ENCODE measurements around the gene WNT5B. TPM values are rescaled to one million over a fixed set of nuclear protein-coding genes. Genes with fewer than 3 reads are reported as not detected.

WNT5B gene
- total RNA-seq, 2 donors from 2014 or later, result 0.47 TPM; not detected in 1

- no peak overlapping the region for H3K27ac Mint-ChIP-seq
- no peak overlapping the region for H3K4me3 Mint-ChIP-seq
- H3K4me1 Mint-ChIP-seq (ENCODE audit: low read depth in 2 of 2), result peaks cover 0 to 6% of the 10 kb centered on the region in 2 donors
- no peaks in the 10 kb centered on the region for H3K36me3 Mint-ChIP-seq
- ATAC-seq (no peak), DNase-seq (ENCODE audit: low spot score) (no peak)
- H3K9me3 Mint-ChIP-seq, result no peaks in the 10 kb centered on the region
- peaks cover 7 to 9% of the 10 kb centered on the region in 2 donors for H3K27me3 Mint-ChIP-seq
Observed at GRCh38 chr12:1643043-1643442, 14.0 kb downstream of the WNT5B start.

GRCh38 chr12:1643905-1644533, 15.0 kb downstream of the WNT5B start:
- Mint-ChIP-seq H3K4me3 (no peak overlapping the region), H3K27me3 (peaks cover 7 to 12% of the 10 kb centered on the region in 2 donors), H3K27ac (no peak overlapping the region), H3K9me3 (no peaks in the 10 kb centered on the region), H3K36me3 (no peaks in the 10 kb centered on the region), H3K4me1 (ENCODE audit: low read depth in 2 of 2) (peaks cover 0 to 6% of the 10 kb centered on the region in 2 donors)
- ATAC-seq, result no peak
- DNase-seq (ENCODE audit: low spot score), result no peak

- Mint-ChIP-seq H3K36me3 (no peaks in the 10 kb centered on the region), H3K4me1 (ENCODE audit: low read depth in 2 of 2) (peaks cover 0 to 6% of the 10 kb centered on the region in 2 donors), H3K4me3 (no peak overlapping the region), H3K27me3 (peaks cover 6 to 14% of the 10 kb centered on the region in 2 donors), H3K27ac (no peak overlapping the region), H3K9me3 (no peaks in the 10 kb centered on the region)
- ATAC-seq (no peak), DNase-seq (ENCODE audit: low spot score) (no peak)
Observed at GRCh38 chr12:1644534-1645438, 15.8 kb downstream of the WNT5B start.

GRCh38 chr12:1645819-1646218, 16.8 kb downstream of the WNT5B start:
- no peak overlapping the region for H3K4me3 Mint-ChIP-seq
- DNase-seq (ENCODE audit: low spot score), result no peak
- H3K36me3 Mint-ChIP-seq, result no peaks in the 10 kb centered on the region
- no peak overlapping the region for H3K27ac Mint-ChIP-seq
- ATAC-seq, result no peak
- H3K4me1 Mint-ChIP-seq (ENCODE audit: low read depth in 2 of 2), result peaks cover 0 to 6% of the 10 kb centered on the region in 2 donors
- H3K27me3 Mint-ChIP-seq, result peaks cover 0 to 20% of the 10 kb centered on the region in 2 donors
- no peaks in the 10 kb centered on the region for H3K9me3 Mint-ChIP-seq

- no peaks in the 10 kb centered on the region for H3K36me3 Mint-ChIP-seq
- H3K9me3 Mint-ChIP-seq, result no peaks in the 10 kb centered on the region
- peaks cover 0 to 6% of the 10 kb centered on the region in 2 donors for H3K4me1 Mint-ChIP-seq (ENCODE audit: low read depth in 2 of 2)
- peaks cover 3 to 20% of the 10 kb centered on the region in 2 donors for H3K27me3 Mint-ChIP-seq
- H3K27ac Mint-ChIP-seq, result no peak overlapping the region
- no peak overlapping the region for H3K4me3 Mint-ChIP-seq
- DNase-seq (ENCODE audit: low spot score) (no peak), ATAC-seq (no peak)
Observed at GRCh38 chr12:1646569-1647284, 17.7 kb downstream of the WNT5B start.

- no peak for DNase-seq (ENCODE audit: low spot score)
- H3K27me3 Mint-ChIP-seq, result peaks cover 5 to 22% of the 10 kb centered on the region in 2 donors
- no peaks in the 10 kb centered on the region for H3K9me3 Mint-ChIP-seq
- H3K4me1 Mint-ChIP-seq (ENCODE audit: low read depth in 2 of 2), result peaks cover 0 to 6% of the 10 kb centered on the region in 2 donors
- no peak for ATAC-seq
- no peaks in the 10 kb centered on the region for H3K36me3 Mint-ChIP-seq
- H3K27ac Mint-ChIP-seq, result no peak overlapping the region
- H3K4me3 Mint-ChIP-seq, result no peak overlapping the region
Observed at GRCh38 chr12:1647285-1647669, 18.2 kb downstream of the WNT5B start.

GRCh38 chr12:1650260-1650977, 21.4 kb downstream of the WNT5B start:
- Mint-ChIP-seq H3K4me1 (ENCODE audit: low read depth in 2 of 2) (peaks cover 0 to 6% of the 10 kb centered on the region in 2 donors), H3K27ac (no peak overlapping the region), H3K27me3 (peaks cover 5 to 20% of the 10 kb centered on the region in 2 donors), H3K4me3 (no peak overlapping the region), H3K9me3 (no peaks in the 10 kb centered on the region), H3K36me3 (no peaks in the 10 kb centered on the region)
- ATAC-seq (no peak), DNase-seq (ENCODE audit: low spot score) (no peak)

GRCh38 chr12:1650978-1651361, 21.9 kb downstream of the WNT5B start:
- H3K4me1 Mint-ChIP-seq (ENCODE audit: low read depth in 2 of 2), result peaks cover 0 to 6% of the 10 kb centered on the region in 2 donors
- no peak overlapping the region for H3K4me3 Mint-ChIP-seq
- no peak for DNase-seq (ENCODE audit: low spot score)
- no peak overlapping the region for H3K27ac Mint-ChIP-seq
- no peaks in the 10 kb centered on the region for H3K36me3 Mint-ChIP-seq
- peaks cover 5 to 20% of the 10 kb centered on the region in 2 donors for H3K27me3 Mint-ChIP-seq
- ATAC-seq, result no peak
- no peaks in the 10 kb centered on the region for H3K9me3 Mint-ChIP-seq

- no peak for DNase-seq (ENCODE audit: low spot score)
- no peaks in the 10 kb centered on the region for H3K9me3 Mint-ChIP-seq
- peaks cover 5 to 20% of the 10 kb centered on the region in 2 donors for H3K27me3 Mint-ChIP-seq
- no peak overlapping the region for H3K4me3 Mint-ChIP-seq
- no peak overlapping the region for H3K27ac Mint-ChIP-seq
- ATAC-seq, result no peak
- no peaks in the 10 kb centered on the region for H3K36me3 Mint-ChIP-seq
- peaks cover 0 to 5% of the 10 kb centered on the region in 2 donors for H3K4me1 Mint-ChIP-seq (ENCODE audit: low read depth in 2 of 2)
Observed at GRCh38 chr12:1651946-1652345, 22.9 kb downstream of the WNT5B start.

GRCh38 chr12:1655225-1655788, 26.3 kb downstream of the WNT5B start:
- ATAC-seq (no peak), DNase-seq (ENCODE audit: low spot score) (no peak)
- Mint-ChIP-seq H3K36me3 (no peaks in the 10 kb centered on the region), H3K9me3 (no peaks in the 10 kb centered on the region), H3K4me3 (no peak overlapping the region), H3K27ac (no peak overlapping the region), H3K4me1 (ENCODE audit: low read depth in 2 of 2) (no peaks in the 10 kb centered on the region), H3K27me3 (peaks cover 5% of the 10 kb centered on the region in 2 donors)

- no peak for DNase-seq (ENCODE audit: low spot score)
- Mint-ChIP-seq H3K9me3 (no peaks in the 10 kb centered on the region), H3K4me1 (ENCODE audit: low read depth in 2 of 2) (no peaks in the 10 kb centered on the region), H3K36me3 (no peaks in the 10 kb centered on the region), H3K27me3 (peaks cover under 1% of the 10 kb centered on the region in 2 donors), H3K4me3 (no peak overlapping the region), H3K27ac (no peak overlapping the region)
- no peak for ATAC-seq
Observed at GRCh38 chr12:1656902-1657301, 27.9 kb downstream of the WNT5B start.

GRCh38 chr12:1657688-1658087, 28.7 kb downstream of the WNT5B start:
- no peaks in the 10 kb centered on the region for H3K9me3 Mint-ChIP-seq
- ATAC-seq, result no peak
- H3K27me3 Mint-ChIP-seq, result no peaks in the 10 kb centered on the region
- peak overlapping the region in 1 of 2 donors; percentile 41 for H3K27ac Mint-ChIP-seq
- no peaks in the 10 kb centered on the region for H3K36me3 Mint-ChIP-seq
- DNase-seq (ENCODE audit: low spot score), result no peak
- H3K4me1 Mint-ChIP-seq (ENCODE audit: low read depth in 2 of 2), result no peaks in the 10 kb centered on the region
- H3K4me3 Mint-ChIP-seq, result no peak overlapping the region
